GM12872 (cell line): ENCODE data around the gene C20orf204.

ENCODE experiments used
- TF ChIP-seq, protein P1 (sequence below): IDR thresholded peaks from 3 replicates; pipeline ENCODE4 v1.5.1; 2011; ENCODE audit warnings: low read depth, mild to moderate bottlenecking, low read length, moderate library complexity; ENCODE audit not compliant: insufficient read depth

The C20orf204 gene

DNA sequence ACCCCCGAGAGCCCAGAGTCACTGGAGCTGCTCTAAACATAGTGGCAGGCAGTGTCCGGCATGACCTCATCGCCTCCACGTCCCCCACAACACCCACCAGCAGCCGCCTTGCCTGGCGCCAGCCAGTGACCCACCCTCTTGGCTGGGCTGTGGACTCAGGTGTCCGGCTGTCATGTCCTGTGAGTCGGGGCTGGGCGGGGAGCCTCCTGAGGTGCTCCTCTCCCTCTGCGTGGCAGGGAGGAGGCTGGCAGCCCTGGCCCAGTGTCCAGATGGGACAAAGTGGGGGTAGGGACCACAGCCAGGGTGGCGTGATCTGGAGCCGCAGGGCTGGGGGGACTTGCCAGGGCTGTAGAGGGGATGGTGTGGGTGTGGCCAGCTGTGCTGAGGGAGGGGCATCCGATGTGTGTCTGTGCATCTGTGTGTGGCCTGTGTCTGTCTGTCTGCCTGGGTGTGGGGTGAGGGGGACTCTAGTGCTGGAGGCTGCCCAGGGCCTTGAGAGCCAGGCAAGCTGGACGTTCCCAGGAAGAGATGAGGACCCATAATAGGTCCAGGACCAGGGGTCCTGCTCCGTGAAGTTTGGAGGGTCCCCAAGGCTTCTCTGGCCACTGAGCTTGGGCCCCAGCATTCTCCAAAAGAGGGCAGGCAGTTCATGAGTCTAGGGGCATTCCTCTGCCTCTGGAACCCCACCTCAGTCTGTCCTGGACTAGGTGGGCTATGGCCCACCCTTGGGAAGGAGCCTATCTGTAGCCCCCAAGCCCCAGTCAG lies 15.8 kb downstream of the C20orf204 start:
- TF ChIP-seq, protein P1, sequence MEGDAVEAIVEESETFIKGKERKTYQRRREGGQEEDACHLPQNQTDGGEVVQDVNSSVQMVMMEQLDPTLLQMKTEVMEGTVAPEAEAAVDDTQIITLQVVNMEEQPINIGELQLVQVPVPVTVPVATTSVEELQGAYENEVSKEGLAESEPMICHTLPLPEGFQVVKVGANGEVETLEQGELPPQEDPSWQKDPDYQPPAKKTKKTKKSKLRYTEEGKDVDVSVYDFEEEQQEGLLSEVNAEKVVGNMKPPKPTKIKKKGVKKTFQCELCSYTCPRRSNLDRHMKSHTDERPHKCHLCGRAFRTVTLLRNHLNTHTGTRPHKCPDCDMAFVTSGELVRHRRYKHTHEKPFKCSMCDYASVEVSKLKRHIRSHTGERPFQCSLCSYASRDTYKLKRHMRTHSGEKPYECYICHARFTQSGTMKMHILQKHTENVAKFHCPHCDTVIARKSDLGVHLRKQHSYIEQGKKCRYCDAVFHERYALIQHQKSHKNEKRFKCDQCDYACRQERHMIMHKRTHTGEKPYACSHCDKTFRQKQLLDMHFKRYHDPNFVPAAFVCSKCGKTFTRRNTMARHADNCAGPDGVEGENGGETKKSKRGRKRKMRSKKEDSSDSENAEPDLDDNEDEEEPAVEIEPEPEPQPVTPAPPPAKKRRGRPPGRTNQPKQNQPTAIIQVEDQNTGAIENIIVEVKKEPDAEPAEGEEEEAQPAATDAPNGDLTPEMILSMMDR, result no peak

DNA sequence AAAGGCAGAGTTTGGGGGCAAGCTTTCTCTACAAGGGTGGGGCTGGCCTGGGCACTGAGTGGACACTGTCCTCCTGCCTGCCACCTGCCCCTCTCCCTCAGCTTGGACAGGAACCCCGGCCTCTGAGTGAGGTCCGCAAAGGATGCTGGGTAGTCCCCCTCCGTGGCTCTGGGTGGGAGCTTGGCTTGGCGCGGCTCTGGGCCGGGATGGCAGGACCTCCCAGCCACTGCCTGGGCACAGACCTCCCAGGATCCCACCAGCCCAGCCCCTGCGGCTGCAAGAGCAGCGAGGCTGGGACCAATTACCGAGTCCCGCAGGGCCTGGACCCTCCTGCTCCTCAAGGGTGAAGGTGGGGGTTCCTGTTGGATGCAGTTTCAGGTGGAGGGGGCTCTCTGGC lies 16.3 kb downstream of the C20orf204 start:
- TF ChIP-seq, protein P1, result no peak

DNA sequence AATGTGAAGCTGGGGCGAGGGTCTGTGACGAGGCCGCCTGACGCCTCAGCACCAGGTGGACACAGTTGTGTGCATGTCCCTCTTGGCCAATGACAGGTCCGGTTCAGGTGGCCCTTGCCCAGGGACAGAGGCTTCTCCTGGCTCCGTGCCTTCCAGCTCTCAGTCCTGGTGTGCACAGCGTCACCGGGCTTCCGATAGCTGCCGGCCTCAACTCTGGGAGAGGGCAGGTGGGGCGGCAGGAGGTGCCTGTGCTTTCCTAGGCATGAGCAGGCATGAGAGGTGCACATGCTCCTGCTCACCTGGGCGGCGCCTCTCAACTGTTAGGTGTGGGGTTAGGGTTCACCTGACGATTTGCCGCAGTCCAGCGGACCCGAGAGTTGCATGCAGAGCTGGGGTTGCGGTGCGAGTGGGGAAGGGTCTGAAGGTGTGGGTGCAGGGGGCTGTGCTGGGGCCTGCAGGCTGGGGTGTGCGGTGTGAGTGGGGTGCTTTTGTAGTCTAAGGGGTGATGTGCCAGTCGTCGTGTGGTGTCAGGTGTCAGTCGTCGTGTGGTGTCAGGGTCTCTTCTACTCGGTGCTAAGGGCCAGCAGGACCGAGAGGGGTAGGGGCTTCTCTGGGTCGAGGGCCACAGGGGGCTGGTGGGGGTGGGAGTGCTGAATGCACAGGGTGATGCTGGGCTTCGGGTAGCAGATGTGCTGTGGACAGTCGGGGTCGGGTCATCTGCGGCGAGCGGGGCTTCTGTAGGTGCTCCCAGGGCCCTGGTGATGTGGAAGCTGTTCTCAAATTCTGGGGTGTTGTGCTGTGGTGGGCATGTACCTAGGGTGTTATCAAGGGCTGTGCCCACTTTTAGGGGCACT lies 17.2 kb downstream of the C20orf204 start:
- TF ChIP-seq, protein P1, result no peak

DNA sequence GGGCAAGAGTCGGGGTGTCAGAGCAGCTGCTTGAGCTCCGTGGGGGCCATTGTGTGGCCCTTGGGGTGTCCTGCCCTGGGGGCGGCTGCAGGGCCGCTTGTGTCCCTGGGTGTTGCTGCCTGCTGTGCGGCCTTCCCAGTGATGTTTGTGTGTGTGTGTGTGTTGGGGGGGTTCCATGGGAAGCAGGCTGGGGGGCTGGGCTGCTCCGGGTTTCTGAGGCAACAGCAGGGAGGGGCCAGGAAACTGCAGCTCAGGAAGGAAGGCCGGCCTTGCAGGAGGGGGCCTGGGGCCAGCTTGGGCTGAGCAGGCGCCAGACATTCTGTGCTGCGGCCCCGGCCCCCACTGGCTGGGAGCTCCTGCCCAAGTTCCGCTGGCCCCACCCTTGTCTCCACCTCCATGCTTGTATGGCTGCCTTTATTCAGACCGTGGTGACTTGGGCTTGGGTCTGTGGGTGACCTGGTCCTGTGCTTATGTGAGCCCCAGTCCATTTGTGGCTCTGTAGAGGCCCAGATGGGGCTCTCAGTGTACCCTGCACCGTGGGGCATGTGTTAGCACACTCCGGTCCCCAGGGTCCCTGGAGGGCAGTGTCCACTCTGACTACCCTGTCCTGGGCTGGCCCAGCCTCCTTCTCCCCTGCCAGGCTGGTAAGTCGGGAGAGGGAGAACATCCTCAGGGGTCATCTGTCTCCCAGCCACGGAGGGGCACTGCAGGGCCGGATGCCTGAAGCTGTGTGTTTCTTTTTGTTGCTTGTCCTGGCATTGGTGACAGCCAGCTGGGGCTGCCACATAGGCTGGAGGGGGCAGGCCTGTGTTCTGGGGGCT lies 18.1 kb downstream of the C20orf204 start:
- TF ChIP-seq, protein P1, result peak; percentile 58

DNA sequence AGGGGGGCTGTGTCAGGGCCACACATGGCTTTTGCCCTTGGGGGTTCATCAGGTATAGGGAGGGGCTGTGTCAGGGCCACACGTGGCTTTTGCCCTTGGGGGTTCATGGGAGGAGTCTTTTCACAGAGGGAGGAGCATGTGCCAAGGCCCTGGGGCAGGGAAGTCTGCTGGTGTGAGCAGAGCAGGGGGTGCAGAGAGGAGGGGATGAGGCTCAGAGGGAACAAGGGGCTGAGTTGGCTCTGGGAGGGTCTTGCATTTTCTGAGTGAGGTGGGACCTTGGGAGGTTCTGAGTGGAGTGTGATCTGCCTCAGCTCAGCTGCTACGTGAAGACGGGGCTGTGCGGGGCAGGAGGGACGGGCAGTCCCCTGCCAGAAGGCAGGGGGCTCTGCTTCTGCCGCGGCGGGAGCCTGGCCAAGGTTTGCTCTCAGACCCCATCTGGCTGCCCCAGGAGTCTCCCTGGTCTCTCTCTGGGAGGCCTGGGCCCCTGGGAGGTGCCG lies 19.5 kb downstream of the C20orf204 start:
- TF ChIP-seq, protein P1, result no peak

DNA sequence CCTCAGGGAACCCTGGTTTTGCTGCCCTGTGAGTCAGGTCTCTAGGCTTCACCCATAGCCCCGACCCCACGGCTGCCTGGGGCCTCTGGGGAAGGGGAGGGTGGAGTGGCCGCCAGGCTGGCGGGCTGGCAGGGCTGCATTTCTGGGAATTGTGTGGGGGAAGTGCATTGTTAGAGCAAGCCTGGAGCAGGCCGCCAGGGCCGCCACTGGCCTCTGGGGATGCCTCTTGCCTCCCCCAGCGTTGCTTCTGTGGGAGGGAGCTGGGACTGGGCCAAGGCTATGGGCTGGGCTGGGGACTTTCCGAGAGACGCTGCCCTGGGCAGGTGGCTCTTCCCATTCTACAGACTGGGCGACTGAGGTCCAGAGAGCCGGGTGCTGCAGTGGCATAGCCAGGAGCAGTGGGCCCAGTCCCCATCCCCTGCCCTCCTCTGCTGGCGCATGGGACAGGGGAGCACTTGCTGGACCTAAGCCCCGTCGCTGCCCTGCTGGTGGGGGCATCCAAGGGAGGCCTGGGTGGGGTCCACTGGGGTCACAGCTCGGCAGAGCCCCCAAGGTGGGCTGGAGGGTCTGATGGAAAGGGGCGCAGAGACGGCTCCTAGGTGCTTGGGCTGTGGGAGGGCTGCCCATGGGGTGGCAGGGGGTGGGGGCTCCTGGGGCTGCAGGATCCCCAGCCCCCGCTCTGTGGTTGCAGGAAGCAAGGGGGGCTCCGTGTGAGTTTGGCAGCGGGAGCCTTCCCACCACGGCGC lies 20.1 kb downstream of the C20orf204 start:
- TF ChIP-seq, protein P1, result no peak
